ENCODE data around the gene JMJD1C.
"Not testable (repeated sequence)": the region's sequence is repeated elsewhere in the genome, so short reads cannot be mapped to it uniquely, and the experiment has no call there.

The JMJD1C gene

GRCh38 chr10:63286754-63287264 lies 179.0 kb downstream of the JMJD1C start:
- peaks cover 31% of the 10 kb centered on the region for H3K79me2 ChIP-seq
- no peak for TF ChIP-seq CTCF (IDR thresholded peaks at IDR 0.05)
- no peak overlapping the region for H3K4me3 ChIP-seq (ENCODE audit: low read depth, low read length)
- H3K27me3 ChIP-seq (ENCODE audit: control insufficient read depth, insufficient read depth, low read length): no peaks in the 10 kb centered on the region
- H3K9ac ChIP-seq: no peak overlapping the region
- H3K27ac ChIP-seq: no peak overlapping the region
- no peak overlapping the region for H2AFZ ChIP-seq
- no peaks in the 10 kb centered on the region for H3K36me3 ChIP-seq (ENCODE audit: control insufficient read depth, insufficient read depth, low read length)
- H3K4me2 ChIP-seq (ENCODE audit: low read length): no peak overlapping the region
- no peaks in the 10 kb centered on the region for H3K9me3 ChIP-seq (ENCODE audit: control insufficient read depth, low read length)
- H3K4me1 ChIP-seq: no peaks in the 10 kb centered on the region

GRCh38 chr10:63286340-63286739 lies 179.4 kb downstream of the JMJD1C start:
- H3K4me2 ChIP-seq (ENCODE audit: low read length): no peak overlapping the region
- H3K79me2 ChIP-seq: peaks cover 27% of the 10 kb centered on the region
- no peak for TF ChIP-seq CTCF (IDR thresholded peaks at IDR 0.05)
- no peak overlapping the region for H3K9ac ChIP-seq
- no peaks in the 10 kb centered on the region for H3K27me3 ChIP-seq (ENCODE audit: control insufficient read depth, insufficient read depth, low read length)
- no peaks in the 10 kb centered on the region for H3K9me3 ChIP-seq (ENCODE audit: control insufficient read depth, low read length)
- no peaks in the 10 kb centered on the region for H3K36me3 ChIP-seq (ENCODE audit: control insufficient read depth, insufficient read depth, low read length)
- H3K4me3 ChIP-seq (ENCODE audit: low read depth, low read length): no peak overlapping the region
- H2AFZ ChIP-seq: no peak overlapping the region
- no peaks in the 10 kb centered on the region for H3K4me1 ChIP-seq
- H3K27ac ChIP-seq: no peak overlapping the region

GRCh38 chr10:63283901-63284300 lies 181.9 kb downstream of the JMJD1C start:
- not testable (repeated sequence) for H3K9ac ChIP-seq; H3K4me3 ChIP-seq (ENCODE audit: low read depth, low read length); H3K4me1 ChIP-seq; H3K9me3 ChIP-seq (ENCODE audit: control insufficient read depth, low read length); H3K36me3 ChIP-seq (ENCODE audit: control insufficient read depth, insufficient read depth, low read length); H2AFZ ChIP-seq; H3K27me3 ChIP-seq (ENCODE audit: control insufficient read depth, insufficient read depth, low read length); H3K27ac ChIP-seq; H3K4me2 ChIP-seq (ENCODE audit: low read length)
- peaks cover 25% of the 10 kb centered on the region for H3K79me2 ChIP-seq

- Histone ChIP-seq H3K79me2 (peaks cover 23% of the 10 kb centered on the region), H3K27ac (no peak overlapping the region), H3K36me3 (ENCODE audit: control insufficient read depth, insufficient read depth, low read length) (no peaks in the 10 kb centered on the region), H3K9me3 (ENCODE audit: control insufficient read depth, low read length) (no peaks in the 10 kb centered on the region), H3K4me2 (ENCODE audit: low read length) (no peak overlapping the region), H3K4me1 (no peaks in the 10 kb centered on the region), H2AFZ (no peak overlapping the region), H3K9ac (no peak overlapping the region), H3K4me3 (ENCODE audit: low read depth, low read length) (no peak overlapping the region), H3K27me3 (ENCODE audit: control insufficient read depth, insufficient read depth, low read length) (no peaks in the 10 kb centered on the region)
- TF ChIP-seq CTCF (IDR thresholded peaks at IDR 0.05): no peak
These were observed 182.7 kb downstream of the JMJD1C start for GRCh38 chr10:63283093-63283492.

GRCh38 chr10:63281967-63282366 lies 183.8 kb downstream of the JMJD1C start:
- Histone ChIP-seq H3K4me2 (ENCODE audit: low read length) (no peak overlapping the region), H3K79me2 (peaks cover 31% of the 10 kb centered on the region), H3K27me3 (ENCODE audit: control insufficient read depth, insufficient read depth, low read length) (no peaks in the 10 kb centered on the region), H3K9me3 (ENCODE audit: control insufficient read depth, low read length) (no peaks in the 10 kb centered on the region), H2AFZ (no peak overlapping the region), H3K4me3 (ENCODE audit: low read depth, low read length) (no peak overlapping the region), H3K4me1 (no peaks in the 10 kb centered on the region), H3K36me3 (ENCODE audit: control insufficient read depth, insufficient read depth, low read length) (no peaks in the 10 kb centered on the region), H3K9ac (no peak overlapping the region), H3K27ac (no peak overlapping the region)
- no peak for TF ChIP-seq CTCF (IDR thresholded peaks at IDR 0.05)
